HG03139 (cell line): Measurements from ENCODE around the gene PPP1CA.

Experiments
- ATAC-seq: cut with Tn5 transposase; IDR thresholded peaks from one replicate; pipeline ENCODE4 v1.9.1; 2021; ENCODE audit not compliant: unreplicated experiment

PPP1CA gene

GRCh38 chr11:67418476-67419281 lies 17.0 kb upstream of the PPP1CA start:
- ATAC-seq, result no peak

- no peak for ATAC-seq
These were observed 15.8 kb upstream of the PPP1CA start for GRCh38 chr11:67417425-67417824.

GRCh38 chr11:67416416-67417335 lies 15.0 kb upstream of the PPP1CA start:
- no peak for ATAC-seq

GRCh38 chr11:67415501-67416304 lies 14.0 kb upstream of the PPP1CA start, which contains the start of gene CARNS1:
CARNS1 (plus strand) TSS chr11:67415678; CDS start chr11:67416200, 522 bp downstream.
- no peak for ATAC-seq

- ATAC-seq, result no peak
These were observed 11.7 kb upstream of the PPP1CA start for GRCh38 chr11:67413266-67413849.

GRCh38 chr11:67412495-67413179 lies 11.0 kb upstream of the PPP1CA start:
- ATAC-seq, result no peak

GRCh38 chr11:67411785-67412152 lies 10.1 kb upstream of the PPP1CA start:
- ATAC-seq, result no peak

- ATAC-seq, result no peak
These were observed 9.5 kb upstream of the PPP1CA start for GRCh38 chr11:67410984-67411784.

GRCh38 chr11:67410369-67410831 lies 8.7 kb upstream of the PPP1CA start:
- no peak for ATAC-seq

- ATAC-seq, result no peak
These were observed 8.2 kb upstream of the PPP1CA start for GRCh38 chr11:67409781-67410368.

- no peak for ATAC-seq
These were observed 7.6 kb upstream of the PPP1CA start for GRCh38 chr11:67409261-67409666.

- no peak for ATAC-seq
These were observed 7.0 kb upstream of the PPP1CA start for GRCh38 chr11:67408437-67409200.

- no peak for ATAC-seq
These were observed 6.1 kb upstream of the PPP1CA start for GRCh38 chr11:67407688-67408163.

GRCh38 chr11:67406969-67407687 lies 5.5 kb upstream of the PPP1CA start:
- no peak for ATAC-seq

GRCh38 chr11:67406420-67406968 lies 4.8 kb upstream of the PPP1CA start:
- ATAC-seq, result no peak

GRCh38 chr11:67405688-67406339 lies 4.2 kb upstream of the PPP1CA start:
- no peak for ATAC-seq

- no peak for ATAC-seq
These were observed 3.5 kb upstream of the PPP1CA start for GRCh38 chr11:67405196-67405567.
